ENCODE results near the gene COBLL1.

The COBLL1 gene

GRCh38 chr2:164675687-164676086, 165.9 kb downstream of the COBLL1 start:
- DNase-seq = no peak

DNA sequence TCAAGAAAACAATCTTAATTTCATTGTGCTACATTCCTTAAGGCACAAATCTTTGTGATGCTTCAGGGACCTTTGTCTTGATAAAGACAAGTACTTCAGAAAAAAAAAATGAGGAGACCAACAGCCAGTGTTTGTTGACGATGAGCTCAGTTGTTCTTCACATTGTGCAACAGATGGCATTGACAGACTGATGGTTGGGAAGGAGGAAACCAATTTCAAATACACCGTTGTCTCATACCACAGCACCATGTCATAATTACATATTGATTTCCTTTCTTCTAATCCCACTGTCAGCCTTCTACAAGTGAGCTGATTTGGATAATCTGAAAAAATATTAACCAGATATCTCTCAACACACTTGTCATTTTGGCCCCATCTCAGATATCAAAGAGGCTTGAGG, 166.6 kb downstream of the COBLL1 start:
- no peak for DNase-seq

- DNase-seq = no peak
Measured at GRCh38 chr2:164671664-164672396, 169.8 kb downstream of the COBLL1 start.

GRCh38 chr2:164669291-164669690, 172.3 kb downstream of the COBLL1 start:
- no peak for DNase-seq

GRCh38 chr2:164667566-164667965, 174.1 kb downstream of the COBLL1 start:
- DNase-seq = no peak

- DNase-seq = no peak
Measured at GRCh38 chr2:164664070-164664469, 177.6 kb downstream of the COBLL1 start.

DNA sequence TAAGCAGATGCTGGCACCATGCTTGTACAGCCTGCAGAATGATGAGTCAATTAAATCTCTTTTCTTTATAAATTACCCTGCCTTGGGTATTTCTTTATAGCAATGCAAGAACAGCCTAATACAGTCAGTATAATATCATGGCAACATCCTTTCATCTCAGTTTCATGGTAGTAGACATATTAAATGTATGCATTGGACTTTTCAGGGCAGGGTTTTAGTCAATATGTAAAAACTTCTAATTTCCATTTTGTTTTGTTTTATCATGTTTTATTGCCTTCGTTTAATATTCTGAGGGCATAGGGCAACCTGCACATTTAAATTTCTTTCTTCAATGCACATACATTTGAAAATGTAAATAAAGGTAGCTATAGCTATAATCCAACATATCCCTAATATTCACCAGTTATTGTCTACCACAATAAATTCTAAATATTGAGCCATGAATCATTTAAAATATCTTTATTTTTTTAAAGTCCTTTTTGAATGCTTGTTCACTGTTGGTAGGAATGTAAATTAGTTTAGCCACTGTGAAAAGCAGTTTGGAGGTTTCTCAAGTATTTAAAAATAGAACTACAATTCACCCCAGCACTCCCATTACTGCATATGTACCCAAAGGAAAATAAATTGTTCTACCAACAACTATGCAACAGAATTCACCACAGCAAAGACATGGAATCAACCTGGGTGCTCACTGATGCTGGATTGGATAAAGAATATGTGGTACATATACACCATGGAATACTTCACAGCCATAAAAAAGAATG, 178.6 kb downstream of the COBLL1 start:
- DNase-seq = no peak

DNA sequence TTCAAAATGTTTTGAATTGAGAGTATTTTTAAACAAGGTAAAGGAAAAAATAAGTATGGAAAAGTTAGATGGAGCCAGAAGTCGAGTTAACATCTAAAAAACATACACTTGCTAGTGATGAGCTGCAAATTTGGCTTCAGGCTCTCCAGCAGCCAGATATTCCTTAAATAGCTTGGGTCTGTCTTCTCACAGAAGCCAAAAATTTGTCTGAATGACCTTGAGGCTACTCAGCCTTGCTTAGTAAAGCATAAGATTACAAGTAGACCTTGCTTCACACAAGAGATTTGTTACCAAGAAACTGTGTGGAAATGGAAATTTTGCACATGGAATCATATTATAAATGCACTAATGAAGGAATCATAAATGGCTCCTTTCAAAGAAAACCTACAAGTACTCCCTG, 179.6 kb downstream of the COBLL1 start:
- no peak for DNase-seq

- no peak for DNase-seq
Measured at GRCh38 chr2:164661349-164661748, 180.3 kb downstream of the COBLL1 start.

DNA sequence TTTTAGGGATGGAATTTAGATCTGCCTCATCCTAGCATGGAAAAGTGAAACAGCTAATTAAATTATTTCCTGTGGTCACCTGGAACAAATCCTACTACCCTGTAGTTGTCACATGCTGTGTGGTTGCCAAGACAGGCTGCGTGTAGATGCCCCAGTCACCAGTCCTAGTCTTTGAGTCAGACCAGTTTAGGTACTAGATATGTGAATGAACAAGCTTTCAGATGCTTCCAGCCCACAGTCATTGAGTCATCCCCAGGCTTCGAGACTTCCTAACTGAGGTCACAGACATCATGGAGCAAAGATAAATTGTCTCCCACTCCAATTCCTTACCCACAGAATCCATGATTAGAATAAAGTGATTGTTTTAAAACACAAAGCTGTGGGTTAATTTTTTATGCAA, 184.5 kb downstream of the COBLL1 start:
- no peak for DNase-seq

GRCh38 chr2:164655750-164656149, 185.9 kb downstream of the COBLL1 start:
- no peak for DNase-seq

DNA sequence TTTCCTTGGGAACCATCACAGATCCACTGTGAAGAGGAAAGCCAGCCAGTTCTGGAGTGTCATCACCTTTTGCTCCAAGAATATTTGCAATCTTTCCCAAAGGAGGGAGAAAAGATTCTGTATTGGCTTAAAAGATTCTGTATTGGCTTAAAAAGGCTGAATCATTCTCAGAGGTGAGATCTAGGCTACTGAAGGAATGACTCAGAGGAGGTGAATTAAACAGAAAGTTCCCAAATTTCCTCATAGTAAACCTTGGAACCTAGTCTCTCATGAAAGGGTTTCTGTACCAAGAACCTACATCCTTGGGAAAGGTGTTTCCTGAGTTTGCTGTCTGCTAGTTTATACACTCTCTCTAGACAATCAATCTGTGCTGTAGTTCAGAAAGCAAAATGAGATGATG, 186.3 kb downstream of the COBLL1 start:
- no peak for DNase-seq

DNA sequence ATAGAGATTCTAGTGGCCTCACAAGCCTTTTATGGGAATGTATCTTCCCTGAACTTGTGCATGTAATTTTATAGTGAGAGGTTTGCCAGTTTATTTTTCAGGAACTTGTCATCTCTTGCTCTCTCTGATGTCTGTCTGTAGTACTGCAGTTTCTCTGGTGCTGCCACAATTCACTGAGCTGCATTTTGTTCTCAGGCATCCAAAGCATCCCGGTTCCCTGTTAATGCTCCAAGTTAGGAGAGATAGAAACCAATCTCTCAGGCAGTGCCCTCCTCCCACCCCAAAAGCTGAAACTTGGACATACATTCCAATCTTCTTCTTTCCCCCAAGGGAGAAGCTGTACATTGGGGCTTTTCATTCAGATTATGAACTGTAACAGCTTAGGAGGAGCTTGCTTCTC, 190.3 kb downstream of the COBLL1 start:
- no peak for DNase-seq

DNA sequence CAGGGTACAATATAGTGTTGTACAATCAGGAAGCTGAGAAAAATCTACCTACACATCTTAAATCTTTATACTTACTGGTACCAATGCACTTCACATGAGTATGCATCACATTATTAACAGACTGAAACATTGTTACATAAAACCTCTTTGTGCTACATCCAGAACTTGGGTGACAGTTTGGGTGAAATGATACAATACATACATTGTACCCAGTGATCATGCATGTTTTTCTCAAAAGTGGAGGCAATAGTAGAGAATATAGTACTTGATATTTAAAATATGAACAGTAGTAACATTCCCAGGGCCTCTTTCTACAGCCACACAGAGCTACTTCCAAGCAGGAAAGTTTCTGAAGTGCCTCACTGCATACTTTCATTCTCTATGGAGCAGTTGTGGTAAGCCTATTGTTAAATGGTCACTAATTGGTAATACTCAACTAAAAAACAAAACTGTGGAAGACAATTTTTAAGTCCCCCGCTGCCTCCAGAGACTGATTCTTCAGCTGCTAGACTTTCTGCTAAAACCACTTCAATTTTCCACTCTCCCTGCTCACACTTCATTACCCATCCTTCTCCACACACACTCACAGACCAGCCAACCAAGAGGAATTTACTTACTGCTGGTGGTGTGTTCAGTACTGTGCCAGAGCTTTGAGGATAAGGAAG, 197.5 kb downstream of the COBLL1 start:
- DNase-seq = no peak

GRCh38 chr2:164642946-164643555, 198.6 kb downstream of the COBLL1 start:
- no peak for DNase-seq

GRCh38 chr2:164642268-164642667, 199.4 kb downstream of the COBLL1 start:
- no peak for DNase-seq
